GM21529 (cell line): ENCODE results near the gene RIN1.
A peak's percentile ranks its signal among the peaks of the same experiment; 100 is the strongest.

Experiments used
- ATAC-seq: cut with Tn5 transposase; IDR thresholded peaks from one replicate; pipeline ENCODE4 v1.9.1; 2021; ENCODE audit not compliant: unreplicated experiment

The RIN1 gene

DNA sequence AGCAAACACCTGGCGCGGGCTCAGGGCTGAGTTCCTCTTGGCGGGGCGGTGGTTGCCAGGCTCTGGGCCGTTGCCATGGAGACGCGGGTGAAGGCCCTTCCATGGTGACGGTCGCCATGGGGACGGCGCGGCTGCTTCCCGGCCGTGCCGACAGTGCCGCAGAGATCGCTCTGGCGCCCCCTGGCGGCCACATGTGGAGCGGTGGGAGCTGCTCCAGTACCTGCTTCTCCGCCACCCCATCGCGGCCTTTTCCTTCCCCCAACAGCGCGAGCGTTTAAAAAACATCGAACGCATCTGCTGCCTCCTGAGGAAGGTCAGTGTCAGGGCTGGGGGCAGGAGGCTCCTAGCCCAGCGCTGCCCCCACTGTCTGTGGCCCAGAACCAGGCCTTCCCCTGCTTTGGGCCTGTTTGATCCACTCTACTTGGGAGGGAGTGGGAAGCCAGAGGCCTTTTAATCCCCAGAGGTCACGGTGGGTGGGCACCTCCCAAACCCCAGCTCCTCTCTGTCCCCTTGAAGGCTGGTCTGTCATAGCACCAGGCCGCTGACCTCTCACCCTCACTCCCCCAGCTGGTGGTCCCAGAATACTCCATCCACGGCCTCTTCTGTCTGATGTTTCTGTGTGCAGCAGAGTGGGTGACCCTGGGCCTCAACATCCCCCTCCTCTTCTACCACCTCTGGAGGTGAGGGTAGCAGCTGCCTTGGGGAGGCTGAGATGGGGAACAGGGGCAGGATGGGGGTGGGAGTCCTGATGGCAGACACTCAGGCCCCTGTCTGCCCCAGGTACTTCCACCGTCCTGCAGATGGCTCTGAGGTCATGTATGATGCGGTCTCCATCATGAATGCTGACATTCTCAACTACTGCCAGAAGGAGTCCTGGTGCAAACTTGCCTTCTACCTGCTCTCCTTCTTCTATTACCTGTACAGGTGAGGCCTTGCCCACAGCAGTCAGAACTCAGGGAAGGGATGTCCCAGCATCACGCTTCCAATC lies 53.5 kb downstream of the RIN1 start:
- peak; percentile 72 for ATAC-seq
